ENCODE results near the gene CALCOCO1.

Gene CALCOCO1

DNA sequence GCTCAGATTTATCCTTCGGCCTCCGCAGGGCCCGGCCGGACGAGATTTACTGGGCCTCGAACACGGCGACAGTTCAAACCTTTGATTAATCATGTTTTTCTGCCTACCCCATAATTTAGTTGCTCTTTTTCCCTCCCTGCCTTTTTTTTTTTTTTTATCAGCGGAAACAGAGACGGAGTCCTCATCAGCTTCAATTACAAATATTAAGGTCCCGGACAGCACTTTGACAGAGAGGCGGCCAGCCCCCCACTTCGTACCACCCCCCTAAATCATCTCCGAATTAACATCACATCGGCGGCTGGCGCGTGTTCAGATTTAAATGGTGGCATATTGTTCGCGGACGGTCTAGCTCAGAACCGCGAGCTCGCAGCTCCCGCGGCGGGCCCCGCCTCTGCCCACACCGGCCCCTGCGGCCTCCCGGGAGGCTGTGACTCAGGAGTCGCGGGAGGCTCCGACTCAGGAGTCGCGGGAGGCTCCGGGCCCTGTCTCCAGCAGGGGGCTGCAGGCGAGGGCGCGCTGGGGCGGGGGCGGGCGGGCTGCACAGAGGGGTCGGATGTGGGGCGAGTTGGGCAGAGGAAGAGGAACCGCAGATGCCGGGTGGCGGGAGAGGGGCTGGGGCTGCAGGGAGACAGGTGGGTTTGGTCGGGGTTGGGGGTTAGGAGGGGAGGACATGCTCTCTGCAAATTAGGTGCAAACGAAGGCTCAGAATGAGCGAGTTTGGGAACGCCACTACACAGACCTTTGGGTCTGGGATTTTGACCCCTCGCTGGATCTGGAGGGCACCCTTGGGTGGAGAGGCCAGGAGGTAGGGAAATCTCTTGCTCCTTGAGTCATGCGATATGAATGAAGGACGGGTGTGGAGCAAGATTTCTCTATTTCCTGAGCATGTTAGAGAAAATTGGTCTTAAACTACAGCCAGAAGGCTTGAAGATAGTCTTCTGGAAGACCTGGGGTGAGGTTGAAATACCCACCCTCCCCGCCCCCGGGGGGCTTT lies 31.8 kb downstream of the CALCOCO1 start:
- peak overlapping the region; percentile 3 for H3K4me3 ChIP-seq (ENCODE audit: control insufficient read depth, low read depth, low read length)
- TF ChIP-seq CTCF (conservative IDR thresholded peaks at IDR 0.05; ENCODE audit: control insufficient read depth, insufficient read depth, low read depth, low read length), result no peak
- peak; percentile 60 for DNase-seq (ENCODE audit: low read depth)

- TF ChIP-seq CTCF (conservative IDR thresholded peaks at IDR 0.05; ENCODE audit: control insufficient read depth, insufficient read depth, low read depth, low read length), result no peak
- no peak for DNase-seq (ENCODE audit: low read depth)
- H3K4me3 ChIP-seq (ENCODE audit: control insufficient read depth, low read depth, low read length), result no peak overlapping the region
Measured at GRCh38 chr12:53694756-53695151, 32.5 kb downstream of the CALCOCO1 start.

GRCh38 chr12:53688134-53688533 lies 39.1 kb downstream of the CALCOCO1 start:
- no peak for TF ChIP-seq CTCF (conservative IDR thresholded peaks at IDR 0.05; ENCODE audit: control insufficient read depth, insufficient read depth, low read depth, low read length)
- no peak for DNase-seq (ENCODE audit: low read depth)
- no peak overlapping the region for H3K4me3 ChIP-seq (ENCODE audit: control insufficient read depth, low read depth, low read length)

DNA sequence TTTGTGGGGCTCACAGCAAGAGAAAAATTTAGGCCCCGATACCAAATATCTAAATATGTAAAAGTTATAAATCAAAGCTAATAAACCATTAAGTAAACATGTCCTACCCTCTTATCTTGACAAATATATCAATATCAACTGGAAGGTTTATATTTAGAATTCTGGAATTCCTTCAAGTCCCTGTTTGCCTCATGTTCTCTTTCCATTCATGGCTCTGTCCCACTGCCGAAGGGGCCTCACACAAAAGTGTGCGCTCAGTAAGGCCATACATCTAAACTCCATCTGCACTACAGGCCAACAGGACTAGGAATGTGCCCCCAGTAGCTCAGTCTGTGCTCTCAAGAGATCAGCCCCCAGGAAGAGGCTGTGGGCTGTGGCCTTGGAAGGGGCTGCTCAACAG lies 40.8 kb downstream of the CALCOCO1 start:
- H3K4me3 ChIP-seq (ENCODE audit: control insufficient read depth, low read depth, low read length), result no peak overlapping the region
- no peak for TF ChIP-seq CTCF (conservative IDR thresholded peaks at IDR 0.05; ENCODE audit: control insufficient read depth, insufficient read depth, low read depth, low read length)
- DNase-seq (ENCODE audit: low read depth), result no peak

GRCh38 chr12:53684654-53685220 lies 42.5 kb downstream of the CALCOCO1 start:
- TF ChIP-seq CTCF (conservative IDR thresholded peaks at IDR 0.05; ENCODE audit: control insufficient read depth, insufficient read depth, low read depth, low read length), result no peak
- no peak overlapping the region for H3K4me3 ChIP-seq (ENCODE audit: control insufficient read depth, low read depth, low read length)
- DNase-seq (ENCODE audit: low read depth), result no peak

- no peak for DNase-seq (ENCODE audit: low read depth)
- no peak overlapping the region for H3K4me3 ChIP-seq (ENCODE audit: control insufficient read depth, low read depth, low read length)
- no peak for TF ChIP-seq CTCF (conservative IDR thresholded peaks at IDR 0.05; ENCODE audit: control insufficient read depth, insufficient read depth, low read depth, low read length)
Measured at GRCh38 chr12:53683983-53684382, 43.3 kb downstream of the CALCOCO1 start.

All from fibroblast of mammary gland (primary cell).